ENCODE results near the gene MAP3K20. TPM values are rescaled to one million over a fixed set of nuclear protein-coding genes. Genes with fewer than 3 reads are reported as not detected.
"Not testable (repeated sequence)": the region's sequence is repeated elsewhere in the genome, so short reads cannot be mapped to it uniquely, and the experiment has no call there.

The MAP3K20 gene
- total RNA-seq, 5 donors from 2014 or later (not counting 1 experiment from before 2014, with no cell fraction given), result 1.1 to 3.0 (median 1.4) TPM

DNA sequence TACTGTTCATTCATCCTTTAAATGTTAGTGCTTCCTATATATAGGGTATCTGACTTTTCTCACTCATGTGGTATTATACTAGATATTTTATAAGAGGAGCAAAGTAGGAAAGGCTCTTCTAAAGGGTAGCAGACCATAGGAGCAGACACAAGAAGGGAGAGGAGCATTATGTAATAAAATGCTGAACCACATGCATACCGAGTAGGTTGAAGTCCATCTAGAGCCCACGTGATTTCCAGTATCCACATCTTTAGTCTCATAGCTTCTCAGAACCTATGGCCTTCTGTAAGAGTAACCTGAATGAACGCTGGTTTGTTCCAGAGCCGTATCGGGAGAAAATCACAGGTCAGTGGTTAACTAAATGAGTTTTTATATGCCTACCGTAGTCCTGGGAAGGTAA lies 85.9 kb downstream of the MAP3K20 start:
- Histone ChIP-seq H3K36me3 (ENCODE audit: control insufficient read depth in 2 of 2, extremely low read depth in 1 of 2, insufficient read depth in 1 of 2, low read length in 1 of 2) (no peaks in the 10 kb centered on the region), H3K4me3 (ENCODE audit: control insufficient read depth in 1 of 2, extremely low read depth in 1 of 2, low read length in 1 of 2) (no peak overlapping the region), H3K27ac (ENCODE audit: low read length) (no peak overlapping the region), H3K27me3 (replicated peaks in 1 of 2; ENCODE audit: control insufficient read depth in 2 of 2, extremely low read depth in 1 of 2, insufficient read depth in 2 of 2, low read length in 1 of 2) (peaks cover 0 to 3% of the 10 kb centered on the region in 2 experiments), H3K4me1 (ENCODE audit: control insufficient read depth in 1 of 2, extremely low read depth in 1 of 2, insufficient read depth in 2 of 2, low read length in 2 of 2) (no peaks in the 10 kb centered on the region), H3K9me3 (no peaks in the 10 kb centered on the region)
- H3K9me3 Mint-ChIP-seq, result peaks cover 0 to 10% (median 0%) of the 10 kb centered on the region in 3 donors
- WGBS (ENCODE audit: insufficient coverage), result 100% methylated on average over 2 of the region's 6 CpGs
- ATAC-seq (replicated peaks in 1 of 4), result no peak
- no peak overlapping the region for H3K4me3 Mint-ChIP-seq
- ChIA-PET CTCF (no interaction called here), POLR2A (no interaction called here)
- no peaks in the 10 kb centered on the region for H3K27me3 Mint-ChIP-seq
- no peak for DNase-seq
- no peaks in the 10 kb centered on the region for H3K4me1 Mint-ChIP-seq
- no peak overlapping the region for H3K27ac Mint-ChIP-seq
- no peaks in the 10 kb centered on the region for H3K36me3 Mint-ChIP-seq

DNA sequence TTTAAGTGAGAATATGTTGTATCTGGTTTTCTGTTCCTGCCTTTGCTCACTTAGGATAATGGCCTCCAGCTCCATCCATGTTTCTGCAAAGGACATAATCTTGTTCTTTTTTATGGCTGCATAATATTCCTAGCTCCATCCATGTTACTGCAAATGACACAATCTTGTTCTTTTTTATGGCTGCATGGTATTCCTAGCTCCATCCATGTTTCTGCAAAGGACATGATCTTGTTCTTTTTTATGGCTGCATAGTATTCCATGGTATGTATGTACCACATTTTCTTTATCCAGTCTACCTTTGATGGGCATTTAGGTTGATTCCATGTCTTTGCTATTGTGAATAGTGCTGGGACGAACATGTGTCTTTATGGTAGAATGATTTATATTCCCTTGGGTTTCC lies 87.7 kb downstream of the MAP3K20 start:
- ATAC-seq (replicated peaks in 1 of 4); H3K27ac ChIP-seq (ENCODE audit: low read length); H3K4me3 ChIP-seq (ENCODE audit: control insufficient read depth in 1 of 2, extremely low read depth in 1 of 2, low read length in 1 of 2); H3K36me3 ChIP-seq (ENCODE audit: control insufficient read depth in 2 of 2, extremely low read depth in 1 of 2, insufficient read depth in 1 of 2, low read length in 1 of 2); H3K27ac Mint-ChIP-seq; H3K4me1 ChIP-seq (ENCODE audit: control insufficient read depth in 1 of 2, extremely low read depth in 1 of 2, insufficient read depth in 2 of 2, low read length in 2 of 2); H3K4me3 Mint-ChIP-seq; H3K36me3 Mint-ChIP-seq; DNase-seq; H3K27me3 ChIP-seq (replicated peaks in 1 of 2; ENCODE audit: control insufficient read depth in 2 of 2, extremely low read depth in 1 of 2, insufficient read depth in 2 of 2, low read length in 1 of 2); H3K9me3 ChIP-seq; CTCF ChIA-PET; H3K4me1 Mint-ChIP-seq; H3K27me3 Mint-ChIP-seq; POLR2A ChIA-PET: not testable (repeated sequence)
- H3K9me3 Mint-ChIP-seq, result peaks cover 0 to 10% (median 0%) of the 10 kb centered on the region in 3 donors
- no CpG with 5 or more reads among the region's 1 CpG for WGBS (ENCODE audit: insufficient coverage)

DNA sequence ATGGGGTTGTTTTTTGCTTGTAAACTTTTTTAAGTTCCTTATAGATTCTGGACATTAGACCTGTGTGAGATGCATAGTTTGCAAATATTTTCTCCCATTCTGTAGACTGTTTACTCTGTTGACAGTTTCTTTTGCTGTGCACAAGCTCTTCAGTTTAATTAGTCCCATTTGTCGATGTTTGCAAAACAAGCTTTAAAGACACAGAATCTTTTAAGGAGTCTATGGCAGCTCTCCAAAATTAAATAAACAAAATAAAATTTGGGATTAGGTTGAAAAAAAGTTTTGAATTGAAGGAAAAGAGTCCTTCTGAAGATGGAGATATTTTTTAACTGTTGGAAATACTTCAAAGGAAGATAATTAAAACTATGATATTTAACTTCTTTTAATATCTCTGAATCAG lies 88.8 kb downstream of the MAP3K20 start:
- POLR2A ChIA-PET, result no interaction called here
- ATAC-seq (replicated peaks in 1 of 4), result no peak

DNA sequence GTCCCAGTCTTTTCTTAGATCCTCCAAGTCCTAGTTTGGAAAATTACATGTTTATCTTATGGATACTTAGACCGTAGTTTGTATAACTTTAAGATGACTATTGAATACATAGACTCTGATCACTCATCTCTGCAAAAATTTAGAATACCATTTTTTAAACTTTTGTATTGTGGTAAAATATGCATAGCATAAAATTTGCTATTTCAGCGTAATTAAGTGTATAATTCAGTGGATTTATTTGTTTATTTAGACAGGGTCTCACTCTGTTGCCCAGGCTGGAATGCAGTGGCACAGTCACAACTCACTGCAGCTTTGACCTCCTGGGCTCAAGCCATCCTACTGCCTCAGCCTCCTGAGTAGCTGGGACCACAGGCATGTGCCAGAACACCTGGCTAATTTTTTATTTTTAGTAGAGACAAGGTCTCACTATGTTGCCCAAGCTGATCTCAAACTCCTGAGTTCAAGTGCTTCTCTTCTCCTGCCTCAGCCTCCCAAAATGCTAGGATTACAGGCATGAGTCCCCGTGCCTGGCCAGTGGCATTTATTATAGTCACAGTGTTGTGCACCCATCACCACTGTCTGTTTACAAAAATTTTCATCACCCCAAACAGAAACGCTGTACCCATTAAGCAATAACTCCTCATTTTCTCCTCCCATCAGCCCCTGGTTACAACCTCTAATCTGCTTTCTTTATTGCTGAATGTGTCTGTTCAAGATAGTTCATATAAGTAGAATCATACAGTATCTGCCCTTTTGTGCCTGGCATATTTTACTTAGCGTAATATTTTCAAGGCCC lies 90.0 kb downstream of the MAP3K20 start:
- no peak overlapping the region for H3K4me3 ChIP-seq (ENCODE audit: control insufficient read depth in 1 of 2, extremely low read depth in 1 of 2, low read length in 1 of 2)
- POLR2A ChIA-PET, result no interaction called here
- no peaks in the 10 kb centered on the region for H3K4me1 Mint-ChIP-seq
- H3K36me3 Mint-ChIP-seq, result no peaks in the 10 kb centered on the region
- no CpG with 5 or more reads among the region's 5 CpGs for WGBS (ENCODE audit: insufficient coverage)
- CTCF ChIA-PET, result no interaction called here
- H3K9me3 Mint-ChIP-seq, result peaks cover 0 to 10% (median 0%) of the 10 kb centered on the region in 3 donors
- H3K4me3 Mint-ChIP-seq, result no peak overlapping the region
- no peaks in the 10 kb centered on the region for H3K9me3 ChIP-seq
- no peaks in the 10 kb centered on the region for H3K4me1 ChIP-seq (ENCODE audit: control insufficient read depth in 1 of 2, extremely low read depth in 1 of 2, insufficient read depth in 2 of 2, low read length in 2 of 2)
- ATAC-seq (replicated peaks in 1 of 4) (no peak), DNase-seq (no peak)
- H3K27me3 ChIP-seq (replicated peaks in 1 of 2; ENCODE audit: control insufficient read depth in 2 of 2, extremely low read depth in 1 of 2, insufficient read depth in 2 of 2, low read length in 1 of 2), result peaks cover 0 to 3% of the 10 kb centered on the region in 2 experiments
- no peak overlapping the region for H3K27ac ChIP-seq (ENCODE audit: low read length)
- peaks cover 0 to 2% of the 10 kb centered on the region in 2 donors for H3K36me3 ChIP-seq (ENCODE audit: control insufficient read depth in 2 of 2, extremely low read depth in 1 of 2, insufficient read depth in 1 of 2, low read length in 1 of 2)
- H3K27me3 Mint-ChIP-seq, result no peaks in the 10 kb centered on the region
- H3K27ac Mint-ChIP-seq, result no peak overlapping the region

More for the DNA sequence above, 88.8 kb downstream of the MAP3K20 start:
- H3K27ac Mint-ChIP-seq, result no peak overlapping the region
- no peak for DNase-seq
- no peak overlapping the region for H3K4me3 ChIP-seq (ENCODE audit: control insufficient read depth in 1 of 2, extremely low read depth in 1 of 2, low read length in 1 of 2)
- no peaks in the 10 kb centered on the region for H3K4me1 Mint-ChIP-seq
- H3K36me3 Mint-ChIP-seq, result no peaks in the 10 kb centered on the region
- H3K27me3 Mint-ChIP-seq, result no peaks in the 10 kb centered on the region
- CTCF ChIA-PET, result no interaction called here
- no peaks in the 10 kb centered on the region for H3K9me3 ChIP-seq
- H3K36me3 ChIP-seq (ENCODE audit: control insufficient read depth in 2 of 2, extremely low read depth in 1 of 2, insufficient read depth in 1 of 2, low read length in 1 of 2), result peaks cover 0 to under 1% of the 10 kb centered on the region in 2 donors
- H3K27me3 ChIP-seq (replicated peaks in 1 of 2; ENCODE audit: control insufficient read depth in 2 of 2, extremely low read depth in 1 of 2, insufficient read depth in 2 of 2, low read length in 1 of 2), result peaks cover 0 to 3% of the 10 kb centered on the region in 2 experiments
- no peak overlapping the region for H3K27ac ChIP-seq (ENCODE audit: low read length)
- no peaks in the 10 kb centered on the region for H3K4me1 ChIP-seq (ENCODE audit: control insufficient read depth in 1 of 2, extremely low read depth in 1 of 2, insufficient read depth in 2 of 2, low read length in 2 of 2)
- no peak overlapping the region for H3K4me3 Mint-ChIP-seq
- peaks cover 0 to 10% (median 0%) of the 10 kb centered on the region in 3 donors for H3K9me3 Mint-ChIP-seq
- no CpG with 5 or more reads among the region's 1 CpG for WGBS (ENCODE audit: insufficient coverage)

DNA sequence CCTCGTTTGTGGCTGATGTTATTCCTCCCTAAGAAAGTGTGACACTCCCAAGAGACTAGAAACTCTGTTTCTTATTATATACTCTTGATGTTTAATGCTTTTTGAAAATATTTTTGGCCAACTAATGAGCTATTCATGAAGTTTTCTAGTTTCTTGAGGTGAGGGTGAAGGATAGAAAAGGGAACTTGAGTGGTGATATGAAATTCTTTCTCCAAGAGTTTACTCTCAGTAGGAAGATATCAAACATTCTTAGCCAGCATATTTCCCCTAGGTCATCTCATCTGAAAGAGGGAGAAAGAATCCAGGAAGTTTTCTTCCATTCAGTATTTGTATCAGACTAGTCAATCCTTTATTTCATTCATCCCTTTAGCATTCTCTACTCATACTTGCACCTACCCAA lies 95.7 kb downstream of the MAP3K20 start:
- Histone ChIP-seq H3K27ac (ENCODE audit: low read length) (no peak overlapping the region), H3K9me3 (no peaks in the 10 kb centered on the region), H3K27me3 (replicated peaks in 1 of 2; ENCODE audit: control insufficient read depth in 2 of 2, extremely low read depth in 1 of 2, insufficient read depth in 2 of 2, low read length in 1 of 2) (no peaks in the 10 kb centered on the region), H3K4me3 (ENCODE audit: control insufficient read depth in 1 of 2, extremely low read depth in 1 of 2, low read length in 1 of 2) (no peak overlapping the region), H3K36me3 (ENCODE audit: control insufficient read depth in 2 of 2, extremely low read depth in 1 of 2, insufficient read depth in 1 of 2, low read length in 1 of 2) (peaks cover 0 to 2% of the 10 kb centered on the region in 2 donors), H3K4me1 (ENCODE audit: control insufficient read depth in 1 of 2, extremely low read depth in 1 of 2, insufficient read depth in 2 of 2, low read length in 2 of 2) (no peaks in the 10 kb centered on the region)
- DNase-seq (no peak), ATAC-seq (replicated peaks in 1 of 4) (no peak)
- ChIA-PET CTCF (no interaction called here), POLR2A (no interaction called here)
- no peaks in the 10 kb centered on the region for H3K9me3 Mint-ChIP-seq
- no CpG with 5 or more reads among the region's 1 CpG for WGBS (ENCODE audit: insufficient coverage)
- H3K36me3 Mint-ChIP-seq, result no peaks in the 10 kb centered on the region
- H3K27me3 Mint-ChIP-seq, result peaks cover 2 to 9% of the 10 kb centered on the region in 2 donors
- H3K4me1 Mint-ChIP-seq, result no peaks in the 10 kb centered on the region
- no peak overlapping the region for H3K27ac Mint-ChIP-seq
- H3K4me3 Mint-ChIP-seq, result no peak overlapping the region

DNA sequence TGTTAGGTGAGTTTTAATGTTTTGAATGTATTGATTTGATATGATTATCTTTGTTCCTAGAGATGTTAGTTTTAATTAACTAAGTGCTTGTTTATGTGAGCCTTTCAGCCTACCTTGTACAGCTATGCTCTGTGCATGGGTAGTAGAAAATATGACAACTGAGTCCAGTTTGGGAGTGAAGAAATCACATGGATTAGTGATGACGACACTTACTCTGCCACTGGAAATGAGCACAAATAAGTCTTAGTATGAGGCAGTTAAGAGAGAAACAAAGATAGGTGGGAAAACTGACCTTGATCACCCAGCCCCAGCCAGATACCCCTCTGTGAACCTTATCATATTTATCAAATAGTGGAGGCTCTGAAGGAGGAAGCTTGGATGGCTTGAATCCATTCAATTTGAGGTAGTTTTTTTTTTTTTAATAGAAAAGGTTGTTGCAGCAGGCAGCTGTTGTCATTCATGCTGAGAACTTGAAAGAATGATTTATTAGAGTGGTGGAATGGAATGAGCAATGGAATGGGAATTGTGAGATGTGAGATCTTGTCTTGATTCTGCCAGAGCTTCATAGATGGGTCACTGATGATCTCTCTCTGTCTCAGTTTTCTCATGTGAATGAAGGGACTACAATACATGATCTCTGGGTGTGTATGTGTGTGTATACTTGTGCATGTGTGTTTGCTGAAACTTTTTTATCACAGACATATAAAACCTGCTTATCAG lies 96.4 kb downstream of the MAP3K20 start:
- Histone ChIP-seq H3K4me1 (ENCODE audit: control insufficient read depth in 1 of 2, extremely low read depth in 1 of 2, insufficient read depth in 2 of 2, low read length in 2 of 2) (no peaks in the 10 kb centered on the region), H3K36me3 (ENCODE audit: control insufficient read depth in 2 of 2, extremely low read depth in 1 of 2, insufficient read depth in 1 of 2, low read length in 1 of 2) (peaks cover 0 to 2% of the 10 kb centered on the region in 2 donors), H3K27me3 (replicated peaks in 1 of 2; ENCODE audit: control insufficient read depth in 2 of 2, extremely low read depth in 1 of 2, insufficient read depth in 2 of 2, low read length in 1 of 2) (no peaks in the 10 kb centered on the region), H3K9me3 (no peaks in the 10 kb centered on the region), H3K4me3 (ENCODE audit: control insufficient read depth in 1 of 2, extremely low read depth in 1 of 2, low read length in 1 of 2) (no peak overlapping the region), H3K27ac (ENCODE audit: low read length) (no peak overlapping the region)
- H3K4me1 Mint-ChIP-seq, result no peaks in the 10 kb centered on the region
- no peak for ATAC-seq (replicated peaks in 1 of 4)
- CTCF ChIA-PET, result no interaction called here
- H3K36me3 Mint-ChIP-seq, result no peaks in the 10 kb centered on the region
- no peak overlapping the region for H3K4me3 Mint-ChIP-seq
- peaks cover 4 to 9% of the 10 kb centered on the region in 2 donors for H3K27me3 Mint-ChIP-seq
- DNase-seq, result no peak
- H3K27ac Mint-ChIP-seq, result no peak overlapping the region
- no CpG with 5 or more reads among the region's 1 CpG for WGBS (ENCODE audit: insufficient coverage)
- POLR2A ChIA-PET, result no interaction called here
- no peaks in the 10 kb centered on the region for H3K9me3 Mint-ChIP-seq
